Neural cell (in vitro differentiated cells): ENCODE results near the gene SRCAP.

Source experiments
- RAD21 ChIP-seq: fragments of 450-650 bp; conservative IDR thresholded peaks from 2 replicates; pipeline ENCODE4 v1.6.1; 2014; ENCODE audit warnings: antibody characterized with exemption, mild to moderate bottlenecking, moderate library complexity
- TF ChIP-seq, protein P1 (sequence below): IDR thresholded peaks from 2 replicates; pipeline ENCODE4 v1.6.1; 2012; ENCODE audit warnings: borderline replicate concordance
- TF ChIP-seq, protein P2 (sequence below): fragments of 450-650 bp; IDR thresholded peaks from 2 replicates; pipeline ENCODE4 v1.5.1; 2014; ENCODE audit warnings: antibody characterized with exemption, mild to moderate bottlenecking, moderate library complexity; ENCODE audit not compliant: poor library complexity, severe bottlenecking

DNA sequence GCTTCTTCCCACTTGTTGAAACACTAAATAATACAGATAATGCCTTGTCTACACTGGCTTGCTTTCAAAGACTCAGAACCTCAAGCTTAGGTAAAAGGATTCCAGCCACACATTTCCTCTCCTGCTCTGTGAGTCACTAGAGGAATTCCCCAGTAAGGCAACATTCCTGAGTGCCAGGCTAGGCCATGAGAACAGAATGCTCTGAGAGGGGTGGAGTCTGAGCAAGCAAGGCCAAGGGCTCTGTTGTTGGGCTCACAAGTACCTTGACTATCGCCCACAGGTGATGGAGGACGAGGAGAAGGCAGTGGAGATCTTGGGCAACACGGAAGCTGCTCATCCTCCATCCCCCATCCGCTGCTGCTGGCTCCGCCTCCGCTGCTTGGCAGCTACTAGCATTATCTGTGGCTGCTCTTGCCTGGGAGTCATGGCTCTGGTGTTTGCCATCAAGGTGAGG, 42.5 kb downstream of the SRCAP start:
- TF ChIP-seq, protein P1, sequence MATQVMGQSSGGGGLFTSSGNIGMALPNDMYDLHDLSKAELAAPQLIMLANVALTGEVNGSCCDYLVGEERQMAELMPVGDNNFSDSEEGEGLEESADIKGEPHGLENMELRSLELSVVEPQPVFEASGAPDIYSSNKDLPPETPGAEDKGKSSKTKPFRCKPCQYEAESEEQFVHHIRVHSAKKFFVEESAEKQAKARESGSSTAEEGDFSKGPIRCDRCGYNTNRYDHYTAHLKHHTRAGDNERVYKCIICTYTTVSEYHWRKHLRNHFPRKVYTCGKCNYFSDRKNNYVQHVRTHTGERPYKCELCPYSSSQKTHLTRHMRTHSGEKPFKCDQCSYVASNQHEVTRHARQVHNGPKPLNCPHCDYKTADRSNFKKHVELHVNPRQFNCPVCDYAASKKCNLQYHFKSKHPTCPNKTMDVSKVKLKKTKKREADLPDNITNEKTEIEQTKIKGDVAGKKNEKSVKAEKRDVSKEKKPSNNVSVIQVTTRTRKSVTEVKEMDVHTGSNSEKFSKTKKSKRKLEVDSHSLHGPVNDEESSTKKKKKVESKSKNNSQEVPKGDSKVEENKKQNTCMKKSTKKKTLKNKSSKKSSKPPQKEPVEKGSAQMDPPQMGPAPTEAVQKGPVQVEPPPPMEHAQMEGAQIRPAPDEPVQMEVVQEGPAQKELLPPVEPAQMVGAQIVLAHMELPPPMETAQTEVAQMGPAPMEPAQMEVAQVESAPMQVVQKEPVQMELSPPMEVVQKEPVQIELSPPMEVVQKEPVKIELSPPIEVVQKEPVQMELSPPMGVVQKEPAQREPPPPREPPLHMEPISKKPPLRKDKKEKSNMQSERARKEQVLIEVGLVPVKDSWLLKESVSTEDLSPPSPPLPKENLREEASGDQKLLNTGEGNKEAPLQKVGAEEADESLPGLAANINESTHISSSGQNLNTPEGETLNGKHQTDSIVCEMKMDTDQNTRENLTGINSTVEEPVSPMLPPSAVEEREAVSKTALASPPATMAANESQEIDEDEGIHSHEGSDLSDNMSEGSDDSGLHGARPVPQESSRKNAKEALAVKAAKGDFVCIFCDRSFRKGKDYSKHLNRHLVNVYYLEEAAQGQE = no peak
- TF ChIP-seq, protein P2, sequence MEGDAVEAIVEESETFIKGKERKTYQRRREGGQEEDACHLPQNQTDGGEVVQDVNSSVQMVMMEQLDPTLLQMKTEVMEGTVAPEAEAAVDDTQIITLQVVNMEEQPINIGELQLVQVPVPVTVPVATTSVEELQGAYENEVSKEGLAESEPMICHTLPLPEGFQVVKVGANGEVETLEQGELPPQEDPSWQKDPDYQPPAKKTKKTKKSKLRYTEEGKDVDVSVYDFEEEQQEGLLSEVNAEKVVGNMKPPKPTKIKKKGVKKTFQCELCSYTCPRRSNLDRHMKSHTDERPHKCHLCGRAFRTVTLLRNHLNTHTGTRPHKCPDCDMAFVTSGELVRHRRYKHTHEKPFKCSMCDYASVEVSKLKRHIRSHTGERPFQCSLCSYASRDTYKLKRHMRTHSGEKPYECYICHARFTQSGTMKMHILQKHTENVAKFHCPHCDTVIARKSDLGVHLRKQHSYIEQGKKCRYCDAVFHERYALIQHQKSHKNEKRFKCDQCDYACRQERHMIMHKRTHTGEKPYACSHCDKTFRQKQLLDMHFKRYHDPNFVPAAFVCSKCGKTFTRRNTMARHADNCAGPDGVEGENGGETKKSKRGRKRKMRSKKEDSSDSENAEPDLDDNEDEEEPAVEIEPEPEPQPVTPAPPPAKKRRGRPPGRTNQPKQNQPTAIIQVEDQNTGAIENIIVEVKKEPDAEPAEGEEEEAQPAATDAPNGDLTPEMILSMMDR = no peak
- no peak for TF ChIP-seq RAD21
